Mesothelial cell of epicardium (in vitro differentiated cells): ENCODE measurements around the gene TTLL11. TPM values are rescaled to one million over a fixed set of nuclear protein-coding genes. Genes with fewer than 3 reads are reported as not detected.

Source experiments
- DNase-seq, 2 experiments: peaks; one replicate each; pipeline ENCODE4 v3.0.0; 2021; ENCODE audit warnings: low spot score in 2 of 2; ENCODE audit not compliant: unreplicated experiment in 2 of 2
- H3K27ac Mint-ChIP-seq: 2 replicates; pipeline ENCODE4 v1.8.0; 2021; ENCODE audit warnings: mixed read lengths
- H3K27me3 Mint-ChIP-seq: 2 replicates; pipeline ENCODE4 v1.8.0; 2021; ENCODE audit warnings: low read depth, mixed read lengths
- H3K36me3 Mint-ChIP-seq: 2 replicates; pipeline ENCODE4 v1.8.0; 2021; ENCODE audit warnings: mixed read lengths
- H3K4me1 Mint-ChIP-seq: 2 replicates; pipeline ENCODE4 v1.8.0; 2021; ENCODE audit warnings: mixed read lengths
- H3K4me3 Mint-ChIP-seq: 2 replicates; pipeline ENCODE4 v1.8.0; 2021; ENCODE audit warnings: mild to moderate bottlenecking, moderate library complexity, mixed read lengths
- H3K9me3 Mint-ChIP-seq: 2 replicates; pipeline ENCODE4 v1.8.0; 2021; ENCODE audit warnings: mixed read lengths
- total RNA-seq: library from RNA; stranded (reverse); gene quantifications from 3 replicates; pipeline ENCODE4 v1.2.1, GENCODE V29; 2021
- TF ChIP-seq, protein P1 (sequence below): fragments of 200-600 bp; sonication (generic); IDR thresholded peaks from one replicate; pipeline ENCODE4 v1.5.0; 2021; ENCODE audit warnings: antibody characterized with exemption; ENCODE audit not compliant: unreplicated experiment

The TTLL11 gene
- total RNA-seq, 1 donor from 2014 or later = 4.8 TPM

DNA sequence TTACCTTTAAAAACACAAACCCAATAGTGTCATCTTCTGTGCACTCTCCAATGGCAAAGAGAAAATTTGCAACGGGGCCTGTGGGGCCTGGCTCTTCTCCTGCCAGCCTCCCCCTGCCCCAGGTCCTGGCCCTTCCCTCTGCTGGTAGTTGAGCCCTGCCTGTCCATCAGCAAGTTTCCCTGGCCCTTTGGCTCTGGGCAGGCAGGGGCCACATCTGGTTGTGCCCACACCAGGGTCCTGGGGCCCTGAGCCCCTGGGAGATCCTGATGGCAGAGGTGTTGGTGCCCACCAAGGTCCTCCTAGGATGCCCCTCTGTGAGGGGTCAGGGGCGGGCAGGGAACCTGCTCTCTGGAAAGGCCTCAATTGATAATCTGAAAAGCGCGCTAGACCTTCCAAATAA, 284.3 kb downstream of the TTLL11 start:
- Mint-ChIP-seq H3K4me1 (no peaks in the 10 kb centered on the region), H3K27ac (no peak overlapping the region), H3K9me3 (peaks cover 13% of the 10 kb centered on the region), H3K4me3 (no peak overlapping the region), H3K36me3 (peaks cover 1% of the 10 kb centered on the region), H3K27me3 (no peaks in the 10 kb centered on the region)
- TF ChIP-seq, protein P1, sequence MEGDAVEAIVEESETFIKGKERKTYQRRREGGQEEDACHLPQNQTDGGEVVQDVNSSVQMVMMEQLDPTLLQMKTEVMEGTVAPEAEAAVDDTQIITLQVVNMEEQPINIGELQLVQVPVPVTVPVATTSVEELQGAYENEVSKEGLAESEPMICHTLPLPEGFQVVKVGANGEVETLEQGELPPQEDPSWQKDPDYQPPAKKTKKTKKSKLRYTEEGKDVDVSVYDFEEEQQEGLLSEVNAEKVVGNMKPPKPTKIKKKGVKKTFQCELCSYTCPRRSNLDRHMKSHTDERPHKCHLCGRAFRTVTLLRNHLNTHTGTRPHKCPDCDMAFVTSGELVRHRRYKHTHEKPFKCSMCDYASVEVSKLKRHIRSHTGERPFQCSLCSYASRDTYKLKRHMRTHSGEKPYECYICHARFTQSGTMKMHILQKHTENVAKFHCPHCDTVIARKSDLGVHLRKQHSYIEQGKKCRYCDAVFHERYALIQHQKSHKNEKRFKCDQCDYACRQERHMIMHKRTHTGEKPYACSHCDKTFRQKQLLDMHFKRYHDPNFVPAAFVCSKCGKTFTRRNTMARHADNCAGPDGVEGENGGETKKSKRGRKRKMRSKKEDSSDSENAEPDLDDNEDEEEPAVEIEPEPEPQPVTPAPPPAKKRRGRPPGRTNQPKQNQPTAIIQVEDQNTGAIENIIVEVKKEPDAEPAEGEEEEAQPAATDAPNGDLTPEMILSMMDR = no peak
- no peak for DNase-seq

DNA sequence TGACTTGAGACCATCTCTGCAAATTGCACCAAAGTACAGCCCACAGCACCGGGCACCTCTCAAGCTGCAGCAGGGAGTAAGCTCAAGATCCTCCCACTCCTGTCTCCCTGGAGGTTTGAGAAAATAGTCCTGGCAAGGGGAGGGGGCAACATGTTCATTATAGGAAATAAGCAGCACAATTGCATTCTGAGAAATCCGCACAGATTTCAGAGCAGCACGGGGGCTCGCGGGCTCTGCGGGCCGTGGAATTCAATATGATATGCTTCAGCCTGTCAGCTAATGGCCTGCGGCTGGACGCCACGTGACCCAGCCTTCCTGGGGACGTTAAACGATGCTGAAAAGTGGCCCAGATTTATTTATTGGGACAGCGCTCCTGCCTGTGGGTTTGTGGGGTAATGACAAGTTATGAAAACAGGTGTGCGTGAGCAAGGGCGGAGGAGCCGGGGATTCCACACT, 285.3 kb downstream of the TTLL11 start:
- Mint-ChIP-seq H3K4me3 (no peak overlapping the region), H3K9me3 (peaks cover 13% of the 10 kb centered on the region), H3K36me3 (peaks cover 1% of the 10 kb centered on the region), H3K27me3 (no peaks in the 10 kb centered on the region), H3K27ac (no peak overlapping the region), H3K4me1 (no peaks in the 10 kb centered on the region)
- TF ChIP-seq, protein P1 = no peak
- no peak for DNase-seq

DNA sequence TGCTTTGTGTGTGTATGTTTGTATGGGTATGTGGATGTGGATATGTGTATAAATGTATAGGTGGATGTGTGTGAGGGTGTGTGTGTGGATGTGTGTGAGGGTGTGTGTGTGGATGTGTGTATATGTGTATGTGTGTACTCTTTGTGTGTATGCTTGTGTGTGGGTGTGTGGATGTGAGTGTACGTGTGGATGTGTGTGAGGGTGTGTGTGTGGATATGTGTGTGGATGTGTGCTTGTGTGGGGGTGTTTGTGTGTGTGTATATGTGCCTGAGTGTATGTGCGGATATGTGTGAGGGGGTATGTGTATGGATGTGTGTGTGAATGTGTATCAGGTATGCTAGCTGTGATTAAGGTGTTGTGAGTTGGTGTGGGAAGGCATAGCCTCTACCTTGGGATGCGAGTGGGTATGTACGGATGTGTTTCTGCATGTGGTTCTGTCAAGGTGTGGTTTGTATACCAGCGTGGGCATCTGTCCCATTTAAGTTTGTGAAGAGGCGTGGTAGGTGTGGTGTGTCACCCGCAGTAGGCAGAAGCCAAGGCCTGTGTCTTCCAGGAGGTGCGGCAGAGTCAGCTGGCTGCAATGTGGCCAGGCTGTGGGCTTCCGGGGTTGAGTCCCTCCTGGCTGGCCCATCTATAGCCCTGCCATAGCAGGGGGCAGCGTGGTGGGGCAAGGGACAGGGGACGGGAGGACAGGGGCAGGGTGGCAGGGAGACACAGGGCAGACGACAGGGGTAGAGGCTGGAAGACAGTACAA, 285.9 kb downstream of the TTLL11 start:
- Mint-ChIP-seq H3K27me3 (peaks cover 2% of the 10 kb centered on the region), H3K4me1 (no peaks in the 10 kb centered on the region), H3K4me3 (no peak overlapping the region), H3K36me3 (peaks cover 1% of the 10 kb centered on the region), H3K27ac (no peak overlapping the region), H3K9me3 (peaks cover 13% of the 10 kb centered on the region)
- no peak for DNase-seq
- TF ChIP-seq, protein P1 = no peak

DNA sequence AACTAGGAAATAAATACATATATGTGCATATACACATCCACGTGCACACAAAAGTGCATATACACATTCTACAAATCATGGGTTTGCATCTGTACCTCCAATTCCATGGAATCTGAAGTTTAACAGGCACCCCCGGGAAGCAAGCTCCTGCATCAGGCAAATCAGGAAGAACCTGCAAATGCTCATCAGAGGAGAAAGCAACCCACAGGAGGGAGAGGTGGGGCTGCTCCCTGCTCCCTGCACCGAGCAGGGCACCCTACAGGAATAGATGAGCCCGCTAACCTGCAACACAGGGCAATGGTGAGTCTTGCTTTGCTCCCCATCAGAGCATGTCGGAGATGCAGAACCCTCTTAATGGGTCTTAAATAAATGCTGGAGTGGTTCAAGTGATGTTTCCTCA, 290.4 kb downstream of the TTLL11 start:
- DNase-seq = no peak
- Mint-ChIP-seq H3K4me1 (no peaks in the 10 kb centered on the region), H3K27ac (no peak overlapping the region), H3K9me3 (peaks cover 13% of the 10 kb centered on the region), H3K27me3 (peaks cover 10% of the 10 kb centered on the region), H3K4me3 (no peak overlapping the region), H3K36me3 (peaks cover 1% of the 10 kb centered on the region)
- TF ChIP-seq, protein P1 = no peak

DNA sequence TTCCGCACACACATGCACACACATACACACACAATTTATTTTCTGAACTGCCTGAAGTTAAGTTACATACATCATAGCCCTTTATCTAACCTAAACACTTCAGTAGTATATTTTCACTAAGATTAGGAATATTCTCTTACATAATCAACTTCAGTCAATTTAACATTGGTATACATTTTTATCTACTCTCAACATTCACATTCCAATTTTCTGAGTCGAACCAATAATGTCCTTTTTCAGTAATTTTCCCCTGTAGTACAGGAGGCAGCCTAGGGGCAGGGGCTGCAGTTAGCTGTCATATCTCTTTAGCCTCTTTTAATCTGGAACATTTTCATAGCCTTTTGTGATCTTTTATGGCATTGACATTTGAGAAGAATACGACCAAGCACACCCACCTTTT, 291.5 kb downstream of the TTLL11 start:
- Mint-ChIP-seq H3K4me1 (no peaks in the 10 kb centered on the region), H3K9me3 (peaks cover 13% of the 10 kb centered on the region), H3K4me3 (no peak overlapping the region), H3K36me3 (peaks cover 1% of the 10 kb centered on the region), H3K27ac (no peak overlapping the region), H3K27me3 (peaks cover 10% of the 10 kb centered on the region)
- DNase-seq = no peak
- TF ChIP-seq, protein P1 = no peak

DNA sequence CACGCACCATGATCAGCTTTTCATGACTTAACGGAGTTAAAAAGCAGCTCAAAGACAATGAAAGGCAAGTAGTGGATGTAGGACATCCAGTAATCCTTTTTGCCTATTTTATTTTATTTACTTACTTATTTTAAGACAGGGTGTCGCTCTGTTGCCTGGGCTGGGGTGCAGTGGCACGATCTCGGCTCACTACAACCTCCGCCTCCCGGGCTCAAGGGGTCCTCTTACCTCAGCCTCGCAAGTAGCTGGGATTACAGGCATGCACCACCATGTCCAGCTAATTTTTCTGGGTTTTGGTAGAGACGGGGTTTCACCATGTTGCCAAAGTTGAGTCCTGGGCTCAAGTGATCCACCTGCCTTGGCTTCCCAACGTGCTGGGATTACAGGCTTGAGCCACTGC, 292.7 kb downstream of the TTLL11 start:
- Mint-ChIP-seq H3K4me1 (no peaks in the 10 kb centered on the region), H3K27me3 (peaks cover 10% of the 10 kb centered on the region), H3K9me3 (peaks cover 13% of the 10 kb centered on the region), H3K27ac (no peak overlapping the region), H3K4me3 (no peak overlapping the region), H3K36me3 (peaks cover 1% of the 10 kb centered on the region)
- no peak for DNase-seq
- TF ChIP-seq, protein P1 = no peak
